CD4-positive, alpha-beta T cell (primary cell): ENCODE data around the gene ZNF337. TPM values are rescaled to one million over a fixed set of nuclear protein-coding genes. Genes with fewer than 3 reads are reported as not detected.

ENCODE experiments used
- ATAC-seq: fragments of 200-7000 bp; cut with Tn5 transposase; one replicate; pipeline ENCODE4 v1.10.0; 2022; ENCODE audit warnings: mild to moderate bottlenecking; ENCODE audit not compliant: poor library complexity
- CTCF ChIA-PET: fragments of 350-600 bp; sonication (Branson Sonifier 250); formaldehyde crosslinking; loops from one replicate; lab custom pipeline; 2021; ENCODE audit warnings: antibody characterized with exemption, inconsistent platforms; lab: Charles Lee
- POLR2A ChIA-PET: fragments of 350-600 bp; sonication (Branson Sonifier 250); formaldehyde crosslinking; loops from one replicate; lab custom pipeline; 2021; ENCODE audit warnings: antibody characterized with exemption, inconsistent platforms; lab: Charles Lee
- DNase-seq, 14 experiments: peaks; one replicate each; pipeline ENCODE4 v3.0.0-alpha.2; 2013 to 2020; ENCODE audit warnings: mixed read lengths in 2 of 14
- H3K27ac ChIP-seq, 2 donors: one replicate each; pipeline versions ENCODE4 v1.5.1 to v1.7.0; 2013; ENCODE audit warnings: low read length in 2 of 2, low read depth in 1 of 2, mild to moderate bottlenecking in 1 of 2
- H3K27me3 ChIP-seq, 2 experiments: 1 replicate in 1 of 2; 2 replicates in 1 of 2; pipeline versions ENCODE4 v1.6.1 to v1.7.0; 2013; ENCODE audit warnings: low read length in 2 of 2, control low read depth in 1 of 2, mild to moderate bottlenecking in 1 of 2, moderate library complexity in 1 of 2; ENCODE audit not compliant: insufficient read depth in 2 of 2, control insufficient read depth in 1 of 2
- H3K36me3 ChIP-seq: one replicate; pipeline ENCODE4 v1.6.1; 2013; ENCODE audit warnings: low read length, control low read depth; ENCODE audit not compliant: insufficient read depth
- H3K4me1 ChIP-seq: one replicate; pipeline ENCODE4 v1.6.1; 2013; ENCODE audit warnings: low read length, control low read depth; ENCODE audit not compliant: insufficient read depth
- H3K4me3 ChIP-seq: one replicate; pipeline ENCODE4 v1.5.1; 2013; ENCODE audit warnings: mild to moderate bottlenecking, low read length, moderate library complexity
- H3K9me3 ChIP-seq, 2 experiments: 1 replicate in 1 of 2; 2 replicates in 1 of 2; pipeline versions ENCODE4 v1.6.1 to v1.7.0; 2013; ENCODE audit warnings: low read length in 2 of 2, mild to moderate bottlenecking in 2 of 2, control low read depth in 1 of 2, moderate library complexity in 1 of 2; ENCODE audit not compliant: control insufficient read depth in 1 of 2, insufficient read depth in 1 of 2
- H3K27ac Mint-ChIP-seq: one replicate; pipeline ENCODE4 v1.8.0; 2020; ENCODE audit warnings: mixed read lengths
- H3K27me3 Mint-ChIP-seq: one replicate; pipeline ENCODE4 v1.8.0; 2021; ENCODE audit warnings: mixed read lengths
- H3K36me3 Mint-ChIP-seq: one replicate; pipeline ENCODE4 v1.8.0; 2021; ENCODE audit warnings: low read depth, mixed read lengths
- H3K4me1 Mint-ChIP-seq: one replicate; pipeline ENCODE4 v1.8.0; 2021; ENCODE audit warnings: low read depth, mixed read lengths
- H3K4me3 Mint-ChIP-seq: one replicate; pipeline ENCODE4 v1.8.0; 2020; ENCODE audit warnings: mild to moderate bottlenecking, mixed read lengths
- H3K9me3 Mint-ChIP-seq: one replicate; pipeline ENCODE4 v1.8.0; 2020; ENCODE audit warnings: mixed read lengths
- intact Hi-C, 2 experiments: fragments of 100-400 bp; cut with DNase I in 1 of 2; cut with micrococcal nuclease in 1 of 2; formaldehyde crosslinking; loops; one replicate each; pipeline versions ENCODE4 v1.15.1 to v1.9.0; 2023 to 2025; cut with DNase I, micrococcal nuclease
- polyA plus RNA-seq, 2 donors: library from polyadenylated mRNA; unstranded; fragments of 120-200 nt; gene quantifications; one replicate each; pipeline ENCODE4 v1.2.1, GENCODE V29; 2013
- total RNA-seq, 174 experiments: library from RNA in 2 of 174; stranded (reverse) in 2 of 174; gene quantifications; one replicate each; pipeline ENCODE4 v1.2.3 and lab custom pipeline; 2021 to 2026
- TF ChIP-seq, protein P1 (sequence below): fragments of 200-600 bp; IDR thresholded peaks from one replicate; pipeline ENCODE4 v1.8.0; 2022; ENCODE audit warnings: antibody characterized with exemption, mild to moderate bottlenecking

The ZNF337 gene
- 10 to 100 TPM; 17.9 to 18.1 TPM for total RNA-seq
- 25.3 TPM for polyA plus RNA-seq (2013, experiment 1 of 2)
- polyA plus RNA-seq (2013, experiment 2 of 2), result 28.9 TPM
- total RNA-seq (lab: John Stamatoyannopoulos, UW), result 16.1 to 104 (median 47.4) reads per million in 172 experiments

DNA sequence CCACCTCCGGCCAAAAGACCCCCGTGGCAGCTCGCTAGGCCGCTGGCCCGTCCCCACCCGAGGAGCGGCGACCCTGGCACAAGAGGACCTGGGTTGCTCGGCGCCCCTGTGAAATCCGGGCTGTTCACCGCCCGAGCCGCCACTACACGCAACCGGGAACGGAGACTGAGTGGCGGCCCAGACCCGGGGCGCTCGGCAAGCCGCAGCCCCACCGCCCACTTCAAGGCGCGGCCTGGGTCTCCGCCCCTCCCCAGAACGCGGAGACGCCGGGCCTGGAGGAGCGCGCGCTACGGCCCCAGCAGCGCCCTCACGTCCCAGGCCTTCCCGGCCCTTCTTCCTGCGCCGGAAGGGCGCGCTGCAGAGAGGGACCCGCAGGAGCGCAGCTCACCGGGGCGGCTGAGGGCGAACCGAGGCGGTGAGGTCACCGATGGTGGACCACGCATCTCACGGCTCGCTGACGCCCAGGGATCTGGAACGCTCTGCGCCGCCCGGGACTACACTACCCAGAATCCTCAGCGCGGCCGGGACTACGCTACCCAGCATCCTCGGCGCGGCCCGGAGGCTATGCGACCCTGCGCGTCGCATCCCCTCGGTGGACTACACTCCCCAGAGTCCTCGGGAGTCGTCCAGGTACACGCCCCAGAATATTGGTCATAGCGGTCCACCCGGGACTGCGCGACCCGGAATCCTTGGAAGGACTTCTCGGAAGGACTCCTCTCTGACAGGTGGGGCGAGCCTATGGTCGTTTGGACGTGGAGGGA, at the start of gene ZNF337:
Gene ZNF337, minus strand, starts transcription at position 483 of the 761 bp plus-strand sequence. CDS start 10,436 bp downstream, outside the sequence.
- peaks cover 13% of the 10 kb centered on the region for H3K4me1 ChIP-seq
- H3K9me3 Mint-ChIP-seq, result peaks cover 10% of the 10 kb centered on the region
- no peaks in the 10 kb centered on the region for H3K27me3 Mint-ChIP-seq
- no peaks in the 10 kb centered on the region for H3K27me3 ChIP-seq
- POLR2A ChIA-PET, result no interaction called here
- peaks cover 59% of the 10 kb centered on the region for H3K4me1 Mint-ChIP-seq
- H3K9me3 ChIP-seq, result peaks cover 0 to 9% of the 10 kb centered on the region in 2 experiments
- CTCF ChIA-PET, result no interaction called here
- H3K36me3 Mint-ChIP-seq, result peaks cover 28% of the 10 kb centered on the region
- DNase-seq (peak; percentile 85 to 96 (median 90)), ATAC-seq (peak; percentile 97)
- TF ChIP-seq, protein P1, sequence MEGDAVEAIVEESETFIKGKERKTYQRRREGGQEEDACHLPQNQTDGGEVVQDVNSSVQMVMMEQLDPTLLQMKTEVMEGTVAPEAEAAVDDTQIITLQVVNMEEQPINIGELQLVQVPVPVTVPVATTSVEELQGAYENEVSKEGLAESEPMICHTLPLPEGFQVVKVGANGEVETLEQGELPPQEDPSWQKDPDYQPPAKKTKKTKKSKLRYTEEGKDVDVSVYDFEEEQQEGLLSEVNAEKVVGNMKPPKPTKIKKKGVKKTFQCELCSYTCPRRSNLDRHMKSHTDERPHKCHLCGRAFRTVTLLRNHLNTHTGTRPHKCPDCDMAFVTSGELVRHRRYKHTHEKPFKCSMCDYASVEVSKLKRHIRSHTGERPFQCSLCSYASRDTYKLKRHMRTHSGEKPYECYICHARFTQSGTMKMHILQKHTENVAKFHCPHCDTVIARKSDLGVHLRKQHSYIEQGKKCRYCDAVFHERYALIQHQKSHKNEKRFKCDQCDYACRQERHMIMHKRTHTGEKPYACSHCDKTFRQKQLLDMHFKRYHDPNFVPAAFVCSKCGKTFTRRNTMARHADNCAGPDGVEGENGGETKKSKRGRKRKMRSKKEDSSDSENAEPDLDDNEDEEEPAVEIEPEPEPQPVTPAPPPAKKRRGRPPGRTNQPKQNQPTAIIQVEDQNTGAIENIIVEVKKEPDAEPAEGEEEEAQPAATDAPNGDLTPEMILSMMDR, result no peak
- intact Hi-C loops, result loop anchor here (1.0 to 5.0 kb wide), 7 partner anchors 54 to 499 kb away; partner anchors contain the start of genes PYGB (in 2 of the 2), ENTPD6 (in 1 of the 2), GINS1 (in 1 of the 2) and NANP (in 1 of the 2)
- H3K27ac Mint-ChIP-seq, result peak within 1 kb of the TSS; percentile 88
- peak within 1 kb of the TSS; percentile 94 for H3K4me3 Mint-ChIP-seq
- peak within 1 kb of the TSS; percentile 85 for H3K4me3 ChIP-seq
- H3K27ac ChIP-seq, result peak within 1 kb of the TSS; percentile 42 to 82
- H3K36me3 ChIP-seq, result peaks cover 3% of the 10 kb centered on the region

DNA sequence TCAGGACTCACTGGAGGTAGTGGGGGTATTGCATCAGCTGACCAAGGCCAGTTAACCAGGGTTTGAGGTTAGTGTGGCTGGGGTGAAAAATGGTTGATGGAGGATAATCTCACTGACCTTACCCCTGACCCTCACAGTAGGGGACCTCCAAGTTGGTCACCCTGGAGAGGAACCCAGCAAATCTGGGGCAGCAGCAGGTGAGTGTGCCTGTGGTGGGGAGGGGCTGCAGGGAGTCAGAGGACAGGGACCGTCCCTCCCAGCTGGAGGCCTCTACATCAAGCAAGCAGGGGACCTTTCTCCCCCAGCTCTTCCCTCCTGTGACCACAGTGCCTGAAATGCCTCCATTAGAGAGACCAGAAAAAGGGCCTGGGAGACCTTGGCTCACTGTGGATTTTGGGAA, 49.1 kb upstream of the ZNF337 start:
- H3K27me3 ChIP-seq, result no peaks in the 10 kb centered on the region
- Mint-ChIP-seq H3K36me3 (no peaks in the 10 kb centered on the region), H3K4me1 (peaks cover 4% of the 10 kb centered on the region), H3K9me3 (no peaks in the 10 kb centered on the region), H3K27ac (no peak overlapping the region), H3K4me3 (no peak overlapping the region), H3K27me3 (no peaks in the 10 kb centered on the region)
- TF ChIP-seq, protein P1, result no peak
- H3K4me3 ChIP-seq, result no peak overlapping the region
- ATAC-seq (no peak), DNase-seq (no peak)
- peaks cover 7% of the 10 kb centered on the region for H3K4me1 ChIP-seq
- ChIA-PET POLR2A (no interaction called here), CTCF (no interaction called here)
- intact Hi-C loops, result no loop called here
- H3K27ac ChIP-seq, result no peak overlapping the region
- no peaks in the 10 kb centered on the region for H3K36me3 ChIP-seq
- no peaks in the 10 kb centered on the region for H3K9me3 ChIP-seq

GRCh38 chr20:25745100-25745499, 48.4 kb upstream of the ZNF337 start:
- H3K36me3 Mint-ChIP-seq, result no peaks in the 10 kb centered on the region
- Histone ChIP-seq H3K27me3 (no peaks in the 10 kb centered on the region), H3K9me3 (no peaks in the 10 kb centered on the region), H3K36me3 (no peaks in the 10 kb centered on the region), H3K27ac (no peak overlapping the region), H3K4me1 (peaks cover 4% of the 10 kb centered on the region), H3K4me3 (no peak overlapping the region)
- H3K27me3 Mint-ChIP-seq, result no peaks in the 10 kb centered on the region
- DNase-seq, result no peak
- intact Hi-C loops, result no loop called here
- POLR2A ChIA-PET, result no interaction called here
- H3K9me3 Mint-ChIP-seq, result no peaks in the 10 kb centered on the region
- ATAC-seq, result no peak
- CTCF ChIA-PET, result no interaction called here
- no peak overlapping the region for H3K27ac Mint-ChIP-seq
- peaks cover 6% of the 10 kb centered on the region for H3K4me1 Mint-ChIP-seq
- TF ChIP-seq, protein P1, result no peak
- H3K4me3 Mint-ChIP-seq, result no peak overlapping the region
